Esophagus muscularis mucosa (tissue), 4 donors: ENCODE results near the gene ZNF827.

Experiments used
- CTCF ChIP-seq, 3 experiments: fragments of 200-600 bp in 2 of 3; fragments of 450-650 bp in 1 of 3; sonication (generic) in 2 of 3; IDR thresholded peaks; one replicate each; pipeline ENCODE4 v1.5.1; 2017 to 2019; ENCODE audit warnings: antibody characterized with exemption in 3 of 3, mild to moderate bottlenecking in 2 of 3, moderate library complexity in 1 of 3
- EP300 ChIP-seq: sonication (generic); formaldehyde crosslinking; IDR thresholded peaks from one replicate; pipeline ENCODE4 v1.6.1; 2017; ENCODE audit warnings: antibody characterized with exemption
- POLR2A ChIP-seq: fragments of 450-650 bp; IDR thresholded peaks from one replicate; pipeline ENCODE4 v1.6.1; 2017; ENCODE audit warnings: antibody characterized with exemption, moderate library complexity, mild to moderate bottlenecking, low read depth
- POLR2AphosphoS5 ChIP-seq, 2 donors: sonication (generic); formaldehyde crosslinking; IDR thresholded peaks; one replicate each; pipeline ENCODE4 v1.6.1; 2017; ENCODE audit warnings: antibody characterized with exemption in 2 of 2

- TF ChIP-seq POLR2AphosphoS5 (IDR thresholded peaks at IDR 0.05) (no peak), CTCF (IDR thresholded peaks at IDR 0.05) (no peak), POLR2A (no peak), EP300 (no peak)
Observed at GRCh38 chr4:145781351-145781750, 157.3 kb downstream of the ZNF827 start.
